Measurements from ENCODE around the gene SORBS2.

SORBS2 gene

DNA sequence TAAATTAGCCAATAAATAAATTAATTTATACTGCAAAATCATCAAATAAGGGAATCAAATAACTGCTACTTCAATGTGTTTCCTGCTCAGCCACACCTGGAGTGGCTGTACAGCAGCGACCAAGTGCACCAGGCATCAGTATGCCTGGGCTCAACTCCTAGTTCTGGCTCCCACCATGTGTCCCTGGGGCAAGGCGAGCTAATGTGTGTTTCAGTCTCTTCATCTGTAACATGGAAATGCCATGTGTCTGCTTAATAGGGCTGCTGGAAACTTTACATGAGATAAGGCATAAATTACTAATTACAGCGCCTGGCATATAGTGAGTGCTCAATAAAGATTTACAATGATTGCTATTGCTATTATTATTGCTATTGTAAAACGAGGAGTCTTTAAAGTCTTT, 167.6 kb downstream of the SORBS2 start:
- TF ChIP-seq ZFP3 (CRISPR knock-in tag; IDR thresholded peaks at IDR 0.05): no peak
- TF ChIP-seq CSRNP3 (CRISPR knock-in tag; IDR thresholded peaks at IDR 0.05): no peak
- TF ChIP-seq, protein P1, sequence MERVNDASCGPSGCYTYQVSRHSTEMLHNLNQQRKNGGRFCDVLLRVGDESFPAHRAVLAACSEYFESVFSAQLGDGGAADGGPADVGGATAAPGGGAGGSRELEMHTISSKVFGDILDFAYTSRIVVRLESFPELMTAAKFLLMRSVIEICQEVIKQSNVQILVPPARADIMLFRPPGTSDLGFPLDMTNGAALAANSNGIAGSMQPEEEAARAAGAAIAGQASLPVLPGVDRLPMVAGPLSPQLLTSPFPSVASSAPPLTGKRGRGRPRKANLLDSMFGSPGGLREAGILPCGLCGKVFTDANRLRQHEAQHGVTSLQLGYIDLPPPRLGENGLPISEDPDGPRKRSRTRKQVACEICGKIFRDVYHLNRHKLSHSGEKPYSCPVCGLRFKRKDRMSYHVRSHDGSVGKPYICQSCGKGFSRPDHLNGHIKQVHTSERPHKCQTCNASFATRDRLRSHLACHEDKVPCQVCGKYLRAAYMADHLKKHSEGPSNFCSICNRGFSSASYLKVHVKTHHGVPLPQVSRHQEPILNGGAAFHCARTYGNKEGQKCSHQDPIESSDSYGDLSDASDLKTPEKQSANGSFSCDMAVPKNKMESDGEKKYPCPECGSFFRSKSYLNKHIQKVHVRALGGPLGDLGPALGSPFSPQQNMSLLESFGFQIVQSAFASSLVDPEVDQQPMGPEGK (CRISPR knock-in tag; IDR thresholded peaks at IDR 0.05; ENCODE audit: borderline replicate concordance): no peak
- no peak for TF ChIP-seq OSR1 (CRISPR knock-in tag; IDR thresholded peaks at IDR 0.05)
- no peak for TF ChIP-seq ESRRG (CRISPR knock-in tag; IDR thresholded peaks at IDR 0.05)
- no peak for TF ChIP-seq ZNF8 (CRISPR knock-in tag; IDR thresholded peaks at IDR 0.05)
- TF ChIP-seq TOX (CRISPR knock-in tag; IDR thresholded peaks at IDR 0.05; ENCODE audit: borderline replicate concordance): no peak
- TF ChIP-seq RARB (CRISPR knock-in tag; IDR thresholded peaks at IDR 0.05): no peak
- no peak for TF ChIP-seq CSDC2 (CRISPR knock-in tag; IDR thresholded peaks at IDR 0.05)
- TF ChIP-seq TCF4 (CRISPR knock-in tag; IDR thresholded peaks at IDR 0.05; ENCODE audit: borderline replicate concordance): no peak
- TF ChIP-seq ZFP30 (CRISPR knock-in tag; IDR thresholded peaks at IDR 0.05): no peak
- TF ChIP-seq BACH2 (CRISPR knock-in tag; IDR thresholded peaks at IDR 0.05; ENCODE audit: borderline replicate concordance): no peak
- no peak for TF ChIP-seq ARNTL (CRISPR knock-in tag; IDR thresholded peaks at IDR 0.05; ENCODE audit: borderline replicate concordance, low read depth)
- ATAC-seq: no peak

- no peak for ATAC-seq
- no peak for TF ChIP-seq BACH2 (CRISPR knock-in tag; IDR thresholded peaks at IDR 0.05; ENCODE audit: borderline replicate concordance)
- TF ChIP-seq SNAI2 (CRISPR knock-in tag; IDR thresholded peaks at IDR 0.05): no peak
- TF ChIP-seq TOX (CRISPR knock-in tag; IDR thresholded peaks at IDR 0.05; ENCODE audit: borderline replicate concordance): no peak
Observed at GRCh38 chr4:185642907-185643306, 169.1 kb downstream of the SORBS2 start.

DNA sequence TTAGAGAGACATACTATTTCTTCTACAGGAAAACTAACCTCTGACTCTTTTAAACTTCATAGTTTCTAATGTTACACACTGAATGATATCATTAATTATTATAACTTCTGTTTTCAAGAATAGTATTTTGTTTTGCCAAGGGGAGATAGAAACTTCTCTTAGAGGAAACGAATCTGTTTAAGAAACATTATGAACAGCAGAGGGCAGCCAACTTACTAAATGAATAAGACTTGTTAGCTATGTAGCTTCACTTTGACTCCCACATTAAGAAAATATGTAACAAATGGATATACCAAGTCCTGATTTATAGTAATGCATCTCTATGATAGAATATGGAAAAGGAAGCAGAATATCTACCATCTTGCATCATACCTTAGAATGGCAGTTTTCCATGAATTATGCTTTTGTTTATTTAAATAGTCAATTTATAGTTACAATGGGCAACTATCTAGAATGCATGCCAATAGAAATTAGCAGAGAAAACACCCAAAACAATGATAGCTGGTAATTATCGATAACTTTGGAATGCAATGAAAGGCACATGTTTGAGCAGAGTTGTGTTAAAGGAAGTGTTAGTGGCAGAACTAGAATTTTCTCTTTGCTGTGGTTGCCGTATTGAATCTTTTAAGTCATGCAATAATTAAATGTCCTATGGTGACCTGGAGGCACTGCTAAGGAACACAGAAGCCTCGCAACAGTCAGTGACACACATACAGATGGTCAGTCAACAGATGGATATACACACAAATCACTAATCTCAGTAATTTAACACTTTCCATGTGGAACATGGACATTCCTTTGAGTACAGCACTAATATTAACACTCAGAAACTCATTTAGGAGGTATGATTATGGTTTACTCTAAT, 171.0 kb downstream of the SORBS2 start:
- TF ChIP-seq SNAI2 (CRISPR knock-in tag; IDR thresholded peaks at IDR 0.05): no peak
- no peak for TF ChIP-seq RARB (CRISPR knock-in tag; IDR thresholded peaks at IDR 0.05)
- no peak for TF ChIP-seq ARNTL (CRISPR knock-in tag; IDR thresholded peaks at IDR 0.05; ENCODE audit: borderline replicate concordance, low read depth)
- TF ChIP-seq ZNF565 (CRISPR knock-in tag; conservative IDR thresholded peaks at IDR 0.05; ENCODE audit: low read depth): no peak
- no peak for TF ChIP-seq ZC3H10 (CRISPR knock-in tag; IDR thresholded peaks at IDR 0.05)
- no peak for TF ChIP-seq PPARA (CRISPR knock-in tag; IDR thresholded peaks at IDR 0.05; ENCODE audit: borderline replicate concordance)
- no peak for TF ChIP-seq OSR1 (CRISPR knock-in tag; IDR thresholded peaks at IDR 0.05)
- no peak for TF ChIP-seq CSRNP3 (CRISPR knock-in tag; IDR thresholded peaks at IDR 0.05)
- no peak for TF ChIP-seq ISL1 (CRISPR knock-in tag; IDR thresholded peaks at IDR 0.05)
- no peak for TF ChIP-seq TOX (CRISPR knock-in tag; IDR thresholded peaks at IDR 0.05; ENCODE audit: borderline replicate concordance)
- TF ChIP-seq TCF4 (CRISPR knock-in tag; IDR thresholded peaks at IDR 0.05; ENCODE audit: borderline replicate concordance): no peak
- TF ChIP-seq GLIS3 (CRISPR knock-in tag; IDR thresholded peaks at IDR 0.05): no peak
- TF ChIP-seq ZFP3 (CRISPR knock-in tag; IDR thresholded peaks at IDR 0.05): no peak
- TF ChIP-seq BACH2 (CRISPR knock-in tag; IDR thresholded peaks at IDR 0.05; ENCODE audit: borderline replicate concordance): no peak
- no peak for TF ChIP-seq TSHZ2 (CRISPR knock-in tag; IDR thresholded peaks at IDR 0.05)
- no peak for TF ChIP-seq ESRRG (CRISPR knock-in tag; IDR thresholded peaks at IDR 0.05)
- TF ChIP-seq, protein P1 (CRISPR knock-in tag; IDR thresholded peaks at IDR 0.05; ENCODE audit: borderline replicate concordance): no peak
- TF ChIP-seq, protein P2, sequence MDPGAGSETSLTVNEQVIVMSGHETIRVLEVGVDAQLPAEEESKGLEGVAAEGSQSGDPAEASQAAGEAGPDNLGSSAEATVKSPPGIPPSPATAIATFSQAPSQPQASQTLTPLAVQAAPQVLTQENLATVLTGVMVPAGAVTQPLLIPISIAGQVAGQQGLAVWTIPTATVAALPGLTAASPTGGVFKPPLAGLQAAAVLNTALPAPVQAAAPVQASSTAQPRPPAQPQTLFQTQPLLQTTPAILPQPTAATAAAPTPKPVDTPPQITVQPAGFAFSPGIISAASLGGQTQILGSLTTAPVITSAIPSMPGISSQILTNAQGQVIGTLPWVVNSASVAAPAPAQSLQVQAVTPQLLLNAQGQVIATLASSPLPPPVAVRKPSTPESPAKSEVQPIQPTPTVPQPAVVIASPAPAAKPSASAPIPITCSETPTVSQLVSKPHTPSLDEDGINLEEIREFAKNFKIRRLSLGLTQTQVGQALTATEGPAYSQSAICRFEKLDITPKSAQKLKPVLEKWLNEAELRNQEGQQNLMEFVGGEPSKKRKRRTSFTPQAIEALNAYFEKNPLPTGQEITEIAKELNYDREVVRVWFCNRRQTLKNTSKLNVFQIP (CRISPR knock-in tag; IDR thresholded peaks at IDR 0.05; ENCODE audit: borderline replicate concordance, low read depth): no peak
- no peak for TF ChIP-seq ZNF8 (CRISPR knock-in tag; IDR thresholded peaks at IDR 0.05)
- no peak for TF ChIP-seq ZFP30 (CRISPR knock-in tag; IDR thresholded peaks at IDR 0.05)
- peak; percentile 78 for ATAC-seq

All from SK-N-SH treated with all-trans-retinoic acid at 6 μM for 48 hours (cell line).